Activated CD8-positive, alpha-beta memory T cell treated with anti-CD3 and anti-CD28 coated beads, Interleukin-2, amount 10 ng/mL, durations not matched to agents 7 days and 5 days (primary cell): Measurements from ENCODE around the gene TLR9. TPM values are rescaled to one million over a fixed set of nuclear protein-coding genes. Genes with fewer than 3 reads are reported as not detected.

Experiments used
- ATAC-seq: fragments of 150-1000 bp; cut with Tn5 transposase; one replicate; pipeline ENCODE4 v1.10.0; 2021; ENCODE audit warnings: moderate library complexity
- CTCF ChIA-PET: fragments of 350-600 bp; sonication (Branson Sonifier 250); formaldehyde crosslinking; loops from one replicate; lab custom pipeline; 2021; ENCODE audit warnings: antibody characterized with exemption; lab: Charles Lee
- DNase-seq: peaks from one replicate; pipeline ENCODE4 v3.0.0-alpha.2; 2020
- H3K27ac Mint-ChIP-seq: one replicate; pipeline ENCODE4 v1.8.0; 2021; ENCODE audit warnings: mild to moderate bottlenecking, mixed read lengths
- H3K27me3 Mint-ChIP-seq: one replicate; pipeline ENCODE4 v1.8.0; 2021; ENCODE audit warnings: mixed read lengths
- H3K36me3 Mint-ChIP-seq: one replicate; pipeline ENCODE4 v1.8.0; 2021; ENCODE audit warnings: mild to moderate bottlenecking, mixed read lengths
- H3K4me1 Mint-ChIP-seq: one replicate; pipeline ENCODE4 v1.8.0; 2021; ENCODE audit warnings: mixed read lengths
- H3K4me3 Mint-ChIP-seq: one replicate; pipeline ENCODE4 v1.8.0; 2021; ENCODE audit warnings: mild to moderate bottlenecking, moderate library complexity, mixed read lengths
- H3K9me3 Mint-ChIP-seq: one replicate; pipeline ENCODE4 v1.8.0; 2022; ENCODE audit warnings: low read depth, mixed read lengths
- microRNA-seq: library from miRNA; unstranded; fragments of <30 nt; microRNA quantifications from one replicate; pipeline ENCODE4 v1.2.0, GENCODE V29; 2022
- total RNA-seq, 2 experiments: library from RNA; stranded (reverse); gene quantifications; one replicate each; pipeline ENCODE4 v1.2.3, GENCODE V29; 2021

Gene TLR9
- total RNA-seq, 2 experiments from 2014 or later, result 0.64 TPM; not detected in 1

DNA sequence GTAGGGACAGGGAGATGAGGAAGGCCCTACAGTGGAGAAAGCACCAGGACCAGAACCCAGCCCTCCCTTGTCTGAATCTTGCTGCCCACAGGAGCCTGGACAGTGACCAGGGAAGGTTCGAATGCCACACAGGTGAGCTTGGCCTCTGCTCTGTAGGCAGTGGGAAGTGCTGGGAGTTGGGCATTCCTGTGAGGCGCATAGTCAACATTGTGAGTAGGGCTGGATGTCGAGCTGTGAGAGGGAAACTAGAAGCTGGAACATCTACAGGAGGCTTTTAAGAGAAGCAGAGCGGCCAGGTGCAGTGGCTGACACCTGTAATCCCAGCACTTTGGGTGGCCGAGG lies 47.8 kb downstream of the TLR9 start:
- CTCF ChIA-PET, result no interaction called here
- Mint-ChIP-seq H3K9me3 (no peaks in the 10 kb centered on the region), H3K36me3 (no peaks in the 10 kb centered on the region), H3K27me3 (no peaks in the 10 kb centered on the region), H3K4me3 (no peak overlapping the region), H3K27ac (no peak overlapping the region), H3K4me1 (peaks cover 21% of the 10 kb centered on the region)
- ATAC-seq (no peak), DNase-seq (no peak)

DNA sequence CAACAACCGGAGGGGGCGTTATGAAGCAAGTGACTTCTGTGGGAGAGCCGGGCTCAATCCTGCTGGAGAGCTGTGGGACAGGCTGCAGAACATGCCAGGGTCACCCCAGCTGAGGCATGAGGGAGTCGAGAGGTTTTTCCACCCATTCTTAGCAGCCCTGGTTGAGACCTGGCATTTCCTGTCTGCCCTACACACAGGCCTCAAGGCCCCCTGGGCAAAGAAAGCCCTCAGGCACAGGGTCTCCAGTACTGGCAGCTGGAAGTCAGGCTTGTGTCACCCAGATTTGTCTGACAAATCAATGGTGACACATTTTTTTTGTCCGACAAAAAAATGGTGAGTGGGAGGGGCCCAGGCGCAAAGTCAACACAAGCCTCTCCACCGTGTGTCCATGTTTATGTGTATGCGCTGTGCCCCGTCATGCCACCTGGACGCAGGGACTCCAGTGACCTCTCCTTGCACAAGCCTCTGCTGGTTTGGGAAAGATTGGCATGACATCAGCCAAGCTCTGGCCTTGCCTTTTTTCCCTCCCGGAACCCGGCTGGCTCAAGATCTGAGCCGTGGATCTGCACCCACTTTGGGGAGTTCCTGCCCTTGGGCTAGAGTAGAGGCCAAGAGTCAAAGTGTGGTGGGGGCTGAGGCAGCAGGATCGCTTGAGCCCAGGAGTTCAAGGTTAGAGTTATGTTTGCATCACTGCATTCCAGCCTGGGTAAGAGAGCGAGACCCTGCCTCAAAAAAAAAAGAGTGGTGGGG lies 48.3 kb downstream of the TLR9 start:
- H3K27ac Mint-ChIP-seq, result no peak overlapping the region
- no peak for DNase-seq
- H3K4me1 Mint-ChIP-seq, result peaks cover 16% of the 10 kb centered on the region
- H3K36me3 Mint-ChIP-seq, result no peaks in the 10 kb centered on the region
- no peaks in the 10 kb centered on the region for H3K9me3 Mint-ChIP-seq
- no peak for ATAC-seq
- H3K27me3 Mint-ChIP-seq, result no peaks in the 10 kb centered on the region
- no peak overlapping the region for H3K4me3 Mint-ChIP-seq
- CTCF ChIA-PET, result no interaction called here

GRCh38 chr3:52176180-52176752 lies 49.2 kb downstream of the TLR9 start:
- ATAC-seq (no peak), DNase-seq (no peak)
- Mint-ChIP-seq H3K36me3 (no peaks in the 10 kb centered on the region), H3K27ac (no peak overlapping the region), H3K4me1 (peaks cover 7% of the 10 kb centered on the region), H3K9me3 (no peaks in the 10 kb centered on the region), H3K4me3 (no peak overlapping the region), H3K27me3 (no peaks in the 10 kb centered on the region)
- CTCF ChIA-PET, result no interaction called here

- CTCF ChIA-PET, result no interaction called here
- no peak for DNase-seq
- Mint-ChIP-seq H3K9me3 (no peaks in the 10 kb centered on the region), H3K36me3 (no peaks in the 10 kb centered on the region), H3K4me3 (no peak overlapping the region), H3K27ac (no peak overlapping the region), H3K4me1 (peaks cover 7% of the 10 kb centered on the region), H3K27me3 (no peaks in the 10 kb centered on the region)
- ATAC-seq, result no peak
Measured at GRCh38 chr3:52175416-52176179, 49.8 kb downstream of the TLR9 start.

DNA sequence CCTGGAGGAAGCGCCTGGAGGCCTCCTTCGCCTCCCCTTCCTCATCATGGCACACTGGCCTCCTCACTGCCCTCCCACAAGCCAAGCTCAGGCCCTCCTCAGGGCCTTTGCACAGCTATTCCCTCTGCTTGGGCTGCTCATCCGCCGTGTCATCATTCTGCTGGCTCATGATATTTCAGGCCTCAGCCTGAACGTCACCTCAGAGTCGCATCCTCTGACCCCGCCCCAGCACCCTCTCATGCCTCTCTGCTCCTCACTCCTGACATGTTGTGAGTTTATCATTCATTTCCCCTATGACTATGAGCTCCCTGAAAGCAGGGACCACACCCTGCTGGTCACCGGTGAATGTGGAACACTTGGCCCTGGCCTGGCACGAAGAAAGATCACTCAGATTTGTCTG lies 50.5 kb downstream of the TLR9 start:
- H3K27ac Mint-ChIP-seq, result no peak overlapping the region

GRCh38 chr3:52173101-52173500 lies 52.3 kb downstream of the TLR9 start:
- Mint-ChIP-seq H3K4me1 (peaks cover 7% of the 10 kb centered on the region), H3K9me3 (no peaks in the 10 kb centered on the region), H3K27me3 (no peaks in the 10 kb centered on the region), H3K4me3 (no peak overlapping the region), H3K27ac (no peak overlapping the region), H3K36me3 (no peaks in the 10 kb centered on the region)
- ATAC-seq (no peak), DNase-seq (no peak)
- CTCF ChIA-PET, result interaction anchor here (1.3 to 3.1 kb wide), 2 partner anchors 10 to 54 kb away, joined by 3 to 12 read pairs; no protein-coding TSS in a partner anchor

More for the DNA sequence above, 50.5 kb downstream of the TLR9 start:
- CTCF ChIA-PET, result no interaction called here
- Mint-ChIP-seq H3K36me3 (no peaks in the 10 kb centered on the region), H3K9me3 (no peaks in the 10 kb centered on the region), H3K4me1 (peaks cover 7% of the 10 kb centered on the region), H3K27me3 (no peaks in the 10 kb centered on the region), H3K4me3 (no peak overlapping the region)
- ATAC-seq (no peak), DNase-seq (no peak)

DNA sequence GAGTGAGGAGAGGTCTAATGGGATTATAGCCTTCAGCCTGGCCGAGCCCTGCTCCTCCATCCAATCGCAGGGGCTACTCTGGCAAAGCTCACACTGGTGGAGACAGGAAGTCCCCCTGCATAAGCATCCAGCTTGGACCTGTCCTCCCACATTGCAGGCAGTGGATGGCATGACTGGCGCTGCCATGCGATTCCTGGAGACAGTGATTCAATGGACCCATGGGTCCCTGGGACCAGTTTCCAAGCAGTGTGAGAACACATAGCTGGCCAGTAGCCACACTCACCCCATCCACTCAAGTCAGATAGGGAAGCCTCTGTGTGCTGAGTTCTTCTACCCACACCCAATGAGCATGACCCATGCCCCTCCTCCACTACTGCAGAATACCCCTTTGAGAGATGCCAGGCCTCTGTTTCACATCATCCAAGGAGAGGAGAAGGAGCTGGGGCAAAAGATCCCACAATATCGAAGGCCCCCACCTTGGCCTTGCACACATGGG lies 53.1 kb downstream of the TLR9 start:
- Mint-ChIP-seq H3K36me3 (no peaks in the 10 kb centered on the region), H3K27me3 (no peaks in the 10 kb centered on the region), H3K27ac (no peak overlapping the region), H3K4me3 (no peak overlapping the region), H3K4me1 (peaks cover 7% of the 10 kb centered on the region), H3K9me3 (no peaks in the 10 kb centered on the region)
- ATAC-seq (no peak), DNase-seq (no peak)
- CTCF ChIA-PET, result interaction anchor here (0.6 to 3.1 kb wide), 3 partner anchors 9 to 55 kb away, joined by 3 to 12 read pairs (median 3); no protein-coding TSS in a partner anchor

DNA sequence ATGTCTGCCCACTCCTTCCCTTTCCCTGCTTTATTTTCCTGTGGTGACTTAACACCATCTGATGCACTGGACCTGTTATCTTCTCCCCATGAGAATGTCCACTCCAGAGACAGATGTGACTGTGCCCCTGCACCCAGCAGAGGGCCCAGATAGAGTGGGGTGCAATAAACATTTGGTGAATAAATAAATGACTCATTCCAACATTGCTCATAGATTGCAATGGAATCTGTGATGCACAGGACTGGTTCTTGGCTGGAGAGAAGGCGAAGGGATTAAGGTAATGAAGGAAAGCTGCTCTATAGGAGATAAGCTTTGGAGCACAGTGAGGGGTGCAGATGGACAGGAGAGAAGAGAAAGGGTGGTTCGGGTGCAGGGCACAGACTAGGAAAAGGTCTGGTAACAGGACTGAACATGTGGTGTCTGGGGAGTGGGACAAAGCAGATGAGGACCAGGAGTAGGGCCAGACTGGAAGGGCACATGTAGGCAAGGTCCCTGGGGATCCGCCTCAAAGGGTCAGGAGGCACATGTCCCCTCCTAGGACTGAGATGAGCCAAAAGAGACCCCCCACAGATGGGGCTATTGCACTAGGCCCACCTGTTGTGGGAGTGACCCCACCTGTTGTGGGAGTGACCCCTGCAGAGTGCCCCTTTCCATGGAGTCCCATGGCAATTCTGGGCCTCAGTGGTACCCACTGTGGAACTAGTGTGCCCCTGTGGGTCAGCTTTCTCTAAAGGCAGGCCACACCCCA lies 53.8 kb downstream of the TLR9 start:
- Mint-ChIP-seq H3K4me1 (peaks cover 7% of the 10 kb centered on the region), H3K36me3 (no peaks in the 10 kb centered on the region), H3K27ac (no peak overlapping the region), H3K4me3 (no peak overlapping the region), H3K27me3 (no peaks in the 10 kb centered on the region), H3K9me3 (no peaks in the 10 kb centered on the region)
- CTCF ChIA-PET, result interaction anchor here (1.1 to 3.1 kb wide), 3 partner anchors 11 to 171 kb away, joined by 3 to 12 read pairs (median 3); no protein-coding TSS in a partner anchor
- DNase-seq (no peak), ATAC-seq (no peak)

Small RNAs within 50 kb of the gene (microRNA-seq; reads per million reads assigned to microRNA genes)
- gene MIRLET7G, result 196,847 reads per million, percentile 100 among the genes with 10 or more reads in this experiment

Other genes starting within 250 kb of the TLR9 start
- gene ACY1, start 242.1 kb downstream of the TLR9 start, total RNA-seq, result 10 to 100 TPM; 18.1 to 21.3 TPM
- gene RPL29, start 229.8 kb downstream of the TLR9 start, total RNA-seq, result 1,000 to 10,000 TPM; 1,042 to 1,060 TPM
- 10 to 100 TPM; 24.2 to 29.3 TPM for gene DUSP7, start 169.1 kb downstream of the TLR9 start, total RNA-seq
- 10 to 100 TPM; 29.3 to 29.5 TPM for gene POC1A, start 71.2 kb downstream of the TLR9 start, total RNA-seq
- gene ALAS1, start 27.5 kb downstream of the TLR9 start, total RNA-seq, result 10 to 100 TPM; 61.3 to 84.2 TPM
- 100 to 1,000 TPM; 110 to 131 TPM for gene TWF2, start 13.5 kb upstream of the TLR9 start, total RNA-seq
- 10 to 100 TPM; 91.1 to 94.1 TPM for gene PPM1M, start 20.1 kb upstream of the TLR9 start, total RNA-seq
- gene WDR82, start 53.0 kb upstream of the TLR9 start, total RNA-seq, result 100 to 1,000 TPM; 114 to 132 TPM
- gene GLYCTK, start 62.2 kb upstream of the TLR9 start, total RNA-seq, result 10 to 100 TPM; 23.2 to 29.4 TPM
- 10 to 100 TPM; 13.9 to 26.5 TPM for gene DNAH1, start 90.7 kb upstream of the TLR9 start, total RNA-seq
- gene BAP1, start 184.4 kb upstream of the TLR9 start, total RNA-seq, result 100 to 1,000 TPM; 102 to 107 TPM
- 10 to 100 TPM; 12.9 to 26.5 TPM for gene PHF7, start 185.0 kb upstream of the TLR9 start, total RNA-seq
- gene SEMA3G, start 219.5 kb upstream of the TLR9 start, total RNA-seq, result under 1 TPM; 0.28 to 0.38 TPM
- 1 to 10 TPM; 1.4 to 2.6 TPM for gene TNNC1, start 228.4 kb upstream of the TLR9 start, total RNA-seq
- 10 to 100 TPM; 72.9 to 84.1 TPM for gene NISCH, start 230.0 kb upstream of the TLR9 start, total RNA-seq